GM12878 (cell line): Measurements from ENCODE around the gene TUFM. TPM values are rescaled to one million over a fixed set of nuclear protein-coding genes. Genes with fewer than 3 reads are reported as not detected.
A peak's percentile ranks its signal among the peaks of the same experiment; 100 is the strongest.

Experiments used
- ATAC-seq: fragments of 200-7000 bp; cut with Tn5 transposase; 3 replicates; pipeline ENCODE4 v1.9.1; 2020; ENCODE audit warnings: mild to moderate bottlenecking, moderate library complexity
- BruUV-seq: library from RNA; stranded (reverse); fragments of 400-500 nt; replicated peaks from 2 replicates; lab custom pipeline; 2021; lab: Mats Ljungman, UMichigan
- CTCF ChIA-PET: fragments of 300-600 bp; sonication (Branson Sonifier 250); formaldehyde crosslinking; extraction: SDS; loops from one replicate; lab custom pipeline; 2021; ENCODE audit warnings: inconsistent platforms; lab: Yijun Ruan, JAX
- POLR2A ChIA-PET: fragments of 350-600 bp; formaldehyde crosslinking; extraction: SDS; loops from one replicate; lab custom pipeline; 2021; ENCODE audit warnings: inconsistent platforms; lab: Charles Lee
- RAD21 ChIA-PET: fragments of 300-600 bp; sonication (Branson Sonifier 250); formaldehyde crosslinking; loops from one replicate; lab custom pipeline; 2023; ENCODE audit warnings: antibody characterized with exemption; ENCODE audit not compliant: unreplicated experiment; lab: Charles Lee
- SMC1A ChIA-PET: fragments of 300-600 bp; sonication (Branson Sonifier 250); formaldehyde crosslinking; loops from one replicate; lab custom pipeline; 2023; ENCODE audit not compliant: unreplicated experiment, uncharacterized antibody; lab: Charles Lee
- DNase-seq: peaks from one replicate; pipeline ENCODE4 v3.0.0-alpha.2; 2011; ENCODE audit warnings: low read depth, low spot score
- FAIRE-seq: peaks from 3 replicates; lab custom pipeline; 2011; peaks lifted over from hg19 to GRCh38; lab: Jason Lieb, UNC
- H2AFZ ChIP-seq: 2 replicates; pipeline ENCODE4 v1.6.0; 2011; ENCODE audit warnings: low read depth, low read length, control low read depth; ENCODE audit not compliant: control insufficient read depth
- H3K27ac ChIP-seq: 2 replicates; pipeline ENCODE4 v1.5.1; 2011; ENCODE audit warnings: control low read depth; ENCODE audit not compliant: control insufficient read depth, insufficient read depth
- H3K27me3 ChIP-seq, 2 experiments: replicated peaks in 1 of 2; 2 replicates each; pipeline versions ENCODE4 v1.6.0 to v1.6.1; 2011; ENCODE audit warnings: low read length in 1 of 2; ENCODE audit not compliant: control insufficient read depth in 2 of 2, insufficient read depth in 2 of 2
- H3K36me3 ChIP-seq, 2 experiments: 2 replicates each; pipeline ENCODE4 v1.5.1; 2011; ENCODE audit warnings: low read length in 1 of 2; ENCODE audit not compliant: control insufficient read depth in 2 of 2, insufficient read depth in 2 of 2
- H3K4me1 ChIP-seq: 2 replicates; pipeline ENCODE4 v1.6.1; 2011; ENCODE audit warnings: mild to moderate bottlenecking, low read length, moderate library complexity, mixed read lengths; ENCODE audit not compliant: control insufficient read depth, insufficient read depth
- H3K4me2 ChIP-seq: 2 replicates; pipeline ENCODE4 v1.6.0; 2011; ENCODE audit warnings: control low read depth; ENCODE audit not compliant: control insufficient read depth, insufficient read depth
- H3K4me3 ChIP-seq: fragments of 200-600 bp; sonication (generic); 2 replicates; pipeline ENCODE4 v1.5.1; 2016
- H3K79me2 ChIP-seq: 2 replicates; pipeline ENCODE4 v1.6.0; 2011; ENCODE audit warnings: low read length; ENCODE audit not compliant: control insufficient read depth, insufficient read depth
- H3K9ac ChIP-seq: 2 replicates; pipeline ENCODE4 v1.8.0; 2011; ENCODE audit warnings: low read length, control low read depth, mixed read lengths; ENCODE audit not compliant: control insufficient read depth, insufficient read depth
- H3K9me3 ChIP-seq: replicated peaks from 3 replicates; pipeline ENCODE4 v1.5.1; 2011; ENCODE audit warnings: mild to moderate bottlenecking, low read length; ENCODE audit not compliant: control insufficient read depth, insufficient read depth
- H4K20me1 ChIP-seq: 2 replicates; pipeline ENCODE4 v1.6.0; 2011; ENCODE audit not compliant: control insufficient read depth, insufficient read depth
- BACH1 ChIP-seq: fragments of 450-650 bp; IDR thresholded peaks from 2 replicates; pipeline ENCODE4 v1.6.1; 2017; ENCODE audit warnings: mild to moderate bottlenecking, borderline replicate concordance
- CBFB ChIP-seq: IDR thresholded peaks from 2 replicates; pipeline ENCODE4 v1.6.1; 2016; ENCODE audit warnings: antibody characterized with exemption, low read depth
- EED ChIP-seq: sonication (generic); IDR thresholded peaks from 2 replicates; pipeline ENCODE4 v1.6.1; 2016; ENCODE audit warnings: antibody characterized with exemption, low read depth
- EP300 ChIP-seq, 2 experiments: fragments of 150-350 bp in 1 of 2; IDR thresholded peaks; 2 replicates each; pipeline ENCODE4 v1.6.1; 2011 to 2012; ENCODE audit warnings: low read depth in 2 of 2, low read length in 2 of 2, borderline replicate concordance in 1 of 2, improper control_type of control experiment in 1 of 2, inconsistent platforms in 1 of 2; ENCODE audit not compliant: control insufficient read depth in 1 of 2
- IKZF1 ChIP-seq: fragments of 450-650 bp; conservative IDR thresholded peaks from 2 replicates; pipeline ENCODE4 v1.6.1; 2017; ENCODE audit warnings: antibody characterized with exemption, mild to moderate bottlenecking
- POLR2AphosphoS2 ChIP-seq: IDR thresholded peaks from 2 replicates; pipeline ENCODE4 v1.6.1; 2011; ENCODE audit warnings: low read depth, mild to moderate bottlenecking, low read length, improper control_type of control experiment, moderate library complexity
- SIN3A ChIP-seq: IDR thresholded peaks from 2 replicates; pipeline ENCODE4 v1.6.1; 2012; ENCODE audit warnings: low read depth, low read length, improper control_type of control experiment
- TBL1XR1 ChIP-seq: IDR thresholded peaks from 2 replicates; pipeline ENCODE4 v1.6.1; 2012; ENCODE audit warnings: low read depth, low read length, improper control_type of control experiment
- WGBS: methylation state at CpG from one replicate; pipeline ENCODE4 v1.1.6; 2016; ENCODE audit warnings: low lambda C conversion rate; ENCODE audit not compliant: insufficient replicate concordance, insufficient coverage; ENCODE audit errors: missing lambda C conversion rate; 5-methylcytosine and 5-hydroxymethylcytosine counted together
- in situ Hi-C: fragments of 300-500 bp; cut with MboI; formaldehyde crosslinking; loops from 9 replicates; pipeline ENCODE4 v1.14.3; 2018; ENCODE audit warnings: mixed read lengths
- intact Hi-C: fragments of 100-400 bp; cut with micrococcal nuclease; formaldehyde crosslinking; loops from one replicate; pipeline ENCODE4 v1.14.2; 2022; ENCODE audit not compliant: unreplicated experiment
- polyA plus RNA-seq, 11 experiments: library from polyadenylated mRNA; depleted of rRNA in 4 of 11; unstranded in 6 of 11; stranded (reverse) in 5 of 11; fragments of >200 nt; fragmentation: Nextera tagmentation in 4 of 11; fragmentation: Illumina TruSeq in 1 of 11; extraction: Ambion mirVana in 4 of 11; extraction: Trizol in 1 of 11; gene quantifications; 1 replicate in 1 of 11; 2 replicates in 10 of 11; pipeline versions ENCODE4 v1.2.1 to v1.2.3, GENCODE V29; 2011 to 2016; ENCODE audit warnings: inconsistent platforms in 2 of 11, missing spikeins in 2 of 11, low read depth in 1 of 11
- total RNA-seq, 4 experiments: library from RNA; depleted of rRNA in 3 of 4; stranded (reverse); fragments of >200 nt in 3 of 4; fragmentation: Illumina TruSeq in 1 of 4; extraction: Trizol in 1 of 4; gene quantifications; 2 replicates each; pipeline versions ENCODE4 v1.2.1 to v1.2.3, GENCODE V29; 2013 to 2021
- TF ChIP-seq, protein P1 (sequence below): IDR thresholded peaks from 2 replicates; pipeline ENCODE4 v1.6.1; 2011; ENCODE audit warnings: low read depth, low read length, improper control_type of control experiment, borderline replicate concordance

The TUFM gene
- total and polyA plus RNA-seq, 10 of the 15 experiments (the other 5 are each of a cell fraction or from before 2014, with no cell fraction given) = 23.4 to 354 (median 182) TPM

DNA sequence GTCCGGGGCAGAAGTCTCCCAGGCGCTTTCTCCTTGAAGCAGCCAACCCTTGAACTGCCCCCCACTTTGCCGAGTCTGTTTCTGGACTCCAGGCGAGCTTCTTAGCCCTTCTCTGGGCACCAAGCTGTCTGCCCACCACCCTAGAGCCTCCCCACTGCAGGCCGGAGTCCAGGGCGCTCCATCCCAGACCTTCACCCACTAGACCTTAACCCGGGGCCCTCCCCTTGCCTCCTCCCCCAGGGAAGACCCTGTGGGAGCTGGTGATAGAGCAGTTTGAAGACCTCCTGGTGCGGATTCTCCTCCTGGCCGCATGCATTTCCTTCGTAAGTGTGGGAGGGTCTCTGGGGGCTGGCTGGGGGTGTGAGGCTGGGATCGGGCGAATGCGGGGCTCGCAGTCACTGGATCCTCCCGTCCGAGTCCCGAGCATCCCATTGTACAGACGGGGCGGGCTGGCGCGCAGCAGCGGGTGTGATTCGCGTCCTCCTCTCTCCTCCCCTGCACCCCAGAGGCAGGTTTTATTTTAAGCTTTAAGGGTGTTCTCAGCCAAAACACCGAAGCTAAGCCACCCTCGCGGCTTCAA is 33.2 kb upstream of the TUFM start:
- in situ Hi-C loops = no loop called here

More for the DNA sequence above, 33.2 kb upstream of the TUFM start:
- WGBS = 1% methylated on average over 27 of the region's 27 CpGs
- ATAC-seq = peak; percentile 63
- H2AFZ ChIP-seq = peak overlapping the region; percentile 85
- H3K4me1 ChIP-seq = peaks cover 13% of the 10 kb centered on the region
- peak overlapping the region; percentile 20; the same call in 1 of the 2 replicates for H3K27ac ChIP-seq
- DNase-seq = no peak
- intact Hi-C loops = loop anchor here (2.0 to 5.0 kb wide), 2 partner anchors 33 to 53 kb away; partner anchors contain the start of genes CD19 and TUFM
- ChIA-PET CTCF (interaction anchor here (0.6 to 2.4 kb wide), 8 partner anchors 12 to 1070 kb away, joined by 3 to 14 read pairs (median 6); partner anchors contain the start of genes CD19 and SH2B1), SMC1A (interaction anchor here (0.7 to 2.3 kb wide), 6 partner anchors 10 to 65 kb away, joined by 3 to 26 read pairs (median 5); no protein-coding TSS in a partner anchor), RAD21 (interaction anchor here (1.1 to 2.7 kb wide), 5 partner anchors 33 to 65 kb away, joined by 3 to 13 read pairs (median 5); partner anchors contain the start of genes CD19 and TUFM), POLR2A (interaction anchor here (0.5 to 1.8 kb wide), 10 partner anchors 10 to 66 kb away, joined by 3 to 8 read pairs (median 4); partner anchors contain the start of genes CD19 and TUFM)
- H3K9ac ChIP-seq = peak overlapping the region; percentile 77
- no peaks in the 10 kb centered on the region for H3K27me3 ChIP-seq
- H3K36me3 ChIP-seq = 0 out of 4 replicates have a peak, but pooled peaks cover 0 to under 1% of the 10 kb centered on the region in 2 experiments
- TF ChIP-seq BACH1 (0 out of 2 replicates have a peak, but pooled peaks have one; percentile 38), EP300 (IDR thresholded peaks at IDR 0.05; ENCODE audit: borderline replicate concordance in 1 of 2, control insufficient read depth in 1 of 2, low read depth in 2 of 2, low read length in 2 of 2) (no peak), TBL1XR1 (0 out of 2 replicates have a peak, but pooled peaks have one; percentile 27), POLR2AphosphoS2 (no peak), SIN3A (peak; percentile 38; the same call in 1 of the 2 replicates), EED (no peak), IKZF1 (peak; percentile 65), CBFB (no peak)
- TF ChIP-seq, protein P1, sequence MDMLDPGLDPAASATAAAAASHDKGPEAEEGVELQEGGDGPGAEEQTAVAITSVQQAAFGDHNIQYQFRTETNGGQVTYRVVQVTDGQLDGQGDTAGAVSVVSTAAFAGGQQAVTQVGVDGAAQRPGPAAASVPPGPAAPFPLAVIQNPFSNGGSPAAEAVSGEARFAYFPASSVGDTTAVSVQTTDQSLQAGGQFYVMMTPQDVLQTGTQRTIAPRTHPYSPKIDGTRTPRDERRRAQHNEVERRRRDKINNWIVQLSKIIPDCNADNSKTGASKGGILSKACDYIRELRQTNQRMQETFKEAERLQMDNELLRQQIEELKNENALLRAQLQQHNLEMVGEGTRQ = no peak
- H4K20me1 ChIP-seq = no peaks in the 10 kb centered on the region
- no peaks in the 10 kb centered on the region for H3K79me2 ChIP-seq
- peak overlapping the region; percentile 95 for H3K4me3 ChIP-seq
- TSS peak; percentile 87 for BruUV-seq
- FAIRE-seq = no peak
- peak overlapping the region; percentile 98 for H3K4me2 ChIP-seq
- H3K9me3 ChIP-seq = no peaks in the 10 kb centered on the region
